SJCRH30 (cell line): Measurements from ENCODE around the gene SZRD1. TPM values are rescaled to one million over a fixed set of nuclear protein-coding genes. Genes with fewer than 3 reads are reported as not detected.

Experiments
- DNase-seq, 2 experiments: peaks; one replicate each; pipeline ENCODE4 v3.0.0-alpha.2; 2015 to 2020
- H3K27ac ChIP-seq: fragments of 250-450 bp; sonication (Bioruptor Pico); 2 replicates; pipeline ENCODE4 v1.5.1; 2020; ENCODE audit warnings: mild to moderate bottlenecking, moderate library complexity
- H3K27me3 ChIP-seq: fragments of 250-450 bp; sonication (Bioruptor Pico); 2 replicates; pipeline ENCODE4 v1.5.1; 2020; ENCODE audit warnings: mild to moderate bottlenecking, moderate library complexity
- H3K36me3 ChIP-seq: fragments of 250-450 bp; sonication (Bioruptor Pico); 2 replicates; pipeline ENCODE4 v1.5.1; 2020; ENCODE audit warnings: mild to moderate bottlenecking, moderate library complexity
- H3K4me1 ChIP-seq: fragments of 250-450 bp; sonication (Bioruptor Pico); 2 replicates; pipeline ENCODE4 v1.5.1; 2020; ENCODE audit warnings: mild to moderate bottlenecking, moderate library complexity
- H3K4me3 ChIP-seq: fragments of 250-450 bp; sonication (Bioruptor Pico); 2 replicates; pipeline ENCODE4 v1.5.1; 2020; ENCODE audit warnings: mild to moderate bottlenecking, moderate library complexity
- H3K9me3 ChIP-seq: fragments of 250-450 bp; sonication (Bioruptor Pico); replicated peaks from 2 replicates; pipeline ENCODE4 v1.5.1; 2020; ENCODE audit warnings: mild to moderate bottlenecking, moderate library complexity
- total RNA-seq: library from RNA; depleted of rRNA; stranded (reverse); fragments of >200 nt; shearing (Covaris generic); gene quantifications from 2 replicates; pipeline ENCODE4 v1.2.3, GENCODE V29; 2014

SZRD1 gene
- total RNA-seq, 1 experiment from 2014 or later = 115 TPM

DNA sequence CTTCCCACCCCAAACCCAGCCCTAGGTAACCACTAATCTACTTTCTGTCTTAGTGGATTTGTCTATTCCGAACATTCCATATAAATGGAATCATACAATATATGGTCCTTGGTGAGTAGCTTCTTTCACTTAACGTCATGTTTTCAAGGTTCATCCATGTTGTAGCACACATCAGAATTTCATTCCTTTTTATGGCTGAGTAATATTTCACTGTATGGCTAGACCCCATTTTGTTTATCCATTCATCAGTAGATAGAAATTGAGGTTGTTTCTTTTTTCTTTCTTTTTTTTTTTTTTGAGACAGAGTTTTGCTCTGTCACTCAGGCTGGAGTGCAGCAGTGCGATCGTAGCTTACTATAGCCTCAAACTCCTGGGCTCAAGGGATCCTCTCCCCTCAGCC lies 67.0 kb downstream of the SZRD1 start:
- Histone ChIP-seq H3K4me1 (no peaks in the 10 kb centered on the region), H3K9me3 (no peaks in the 10 kb centered on the region), H3K27ac (no peak overlapping the region)

DNA sequence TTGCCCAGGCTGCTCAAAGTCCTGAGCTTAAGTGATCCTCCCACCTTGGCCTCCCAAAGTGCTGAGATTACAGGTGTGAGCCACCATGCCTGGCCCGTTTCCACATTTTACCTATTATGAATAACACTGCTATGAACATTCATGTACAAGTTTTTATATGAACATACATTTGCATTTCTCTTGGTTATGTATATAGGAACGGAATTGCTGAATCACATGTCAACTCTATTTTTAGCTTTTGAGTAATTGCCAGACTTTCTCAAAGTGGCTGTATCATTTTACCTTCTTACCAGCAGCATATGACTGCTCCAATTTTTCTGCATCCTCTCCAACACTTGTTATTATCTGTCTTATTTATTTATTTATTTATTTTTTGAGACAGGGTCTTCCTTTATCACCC lies 67.5 kb downstream of the SZRD1 start:
- no peak overlapping the region for H3K4me3 ChIP-seq
- no peak for DNase-seq
- H3K27me3 ChIP-seq = no peaks in the 10 kb centered on the region
- no peak overlapping the region for H3K27ac ChIP-seq
- H3K9me3 ChIP-seq = no peaks in the 10 kb centered on the region
- no peaks in the 10 kb centered on the region for H3K4me1 ChIP-seq
- no peaks in the 10 kb centered on the region for H3K36me3 ChIP-seq

More for the DNA sequence above, 67.0 kb downstream of the SZRD1 start:
- no peak for DNase-seq
- Histone ChIP-seq H3K36me3 (no peaks in the 10 kb centered on the region), H3K4me3 (no peak overlapping the region), H3K27me3 (no peaks in the 10 kb centered on the region)

DNA sequence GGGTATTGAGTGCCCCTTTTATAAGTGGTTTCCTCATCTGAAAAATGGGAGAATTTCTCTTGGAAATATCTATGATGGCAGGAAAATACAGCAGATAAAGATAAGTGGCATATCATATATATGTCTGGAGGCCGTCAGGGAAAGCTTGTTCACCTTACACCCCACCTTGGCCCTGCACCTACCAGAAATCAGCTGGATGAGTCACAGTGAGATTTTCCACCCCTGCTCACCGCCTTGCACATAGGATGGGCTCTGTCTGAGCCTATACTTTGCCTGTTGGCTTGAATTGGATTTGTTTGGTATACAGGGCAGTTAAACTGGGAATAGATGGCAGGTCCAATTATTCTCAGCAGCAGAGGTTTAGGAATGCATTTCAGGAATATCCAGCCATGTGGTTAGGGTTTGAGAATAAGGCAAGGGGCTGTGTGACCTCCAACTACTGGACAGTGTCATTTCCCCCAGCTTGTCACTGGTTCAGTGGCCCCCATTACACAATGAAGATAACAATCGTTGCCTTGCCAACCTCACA lies 70.0 kb downstream of the SZRD1 start, which contains the start of gene SPATA21:
Gene SPATA21 (minus strand): TSS at position 479 of the 529 bp plus-strand sequence. CDS start 6,053 bp downstream, outside the sequence.
- H3K36me3 ChIP-seq = no peaks in the 10 kb centered on the region
- H3K4me3 ChIP-seq = no peak within 1 kb of the TSS
- H3K27ac ChIP-seq = no peak within 1 kb of the TSS
- DNase-seq = no peak
- H3K27me3 ChIP-seq = no peaks in the 10 kb centered on the region
- no peaks in the 10 kb centered on the region for H3K4me1 ChIP-seq
- H3K9me3 ChIP-seq = no peaks in the 10 kb centered on the region

DNA sequence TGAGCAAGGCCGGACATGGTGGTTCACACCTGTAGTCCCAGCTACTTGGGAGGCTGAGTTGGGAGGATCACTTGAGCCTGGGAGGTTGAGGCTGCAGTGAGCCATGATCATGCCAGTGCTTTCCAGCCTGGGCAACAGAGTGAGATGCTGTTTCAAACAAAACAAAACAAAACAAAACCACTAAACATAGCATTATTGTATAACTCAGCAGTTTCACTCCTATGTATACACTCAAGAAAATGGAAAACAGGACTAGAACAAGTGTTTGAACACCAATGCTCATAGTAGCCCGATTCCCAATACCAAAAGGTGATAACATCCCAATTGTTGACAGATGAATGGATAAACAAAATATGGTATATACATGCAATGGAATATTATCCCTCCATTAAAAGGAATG lies 71.5 kb downstream of the SZRD1 start:
- Histone ChIP-seq H3K27ac (no peak overlapping the region), H3K36me3 (no peaks in the 10 kb centered on the region; the same call in 1 of the 2 replicates), H3K4me1 (no peaks in the 10 kb centered on the region), H3K27me3 (no peaks in the 10 kb centered on the region), H3K9me3 (no peaks in the 10 kb centered on the region), H3K4me3 (no peak overlapping the region)
- DNase-seq = no peak

DNA sequence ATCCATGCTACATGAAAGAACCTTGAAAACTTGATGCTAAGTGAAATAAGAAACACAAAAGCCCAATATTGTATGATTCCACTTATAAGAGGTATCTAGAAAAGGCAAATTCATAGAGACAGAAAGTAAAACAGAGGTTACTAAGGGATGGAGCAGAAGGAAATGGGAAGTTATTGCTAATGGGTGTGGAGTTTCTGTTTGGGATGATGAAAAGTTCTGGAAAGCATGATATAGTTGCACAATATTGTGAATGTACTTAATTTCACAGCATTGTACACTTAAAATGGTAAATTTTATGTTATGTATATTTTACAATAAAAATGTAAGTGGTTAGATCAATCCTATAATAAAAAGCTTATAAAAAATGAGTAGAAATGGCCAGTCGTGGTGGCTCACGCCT lies 71.9 kb downstream of the SZRD1 start:
- Histone ChIP-seq H3K9me3 (no peaks in the 10 kb centered on the region), H3K4me3 (no peak overlapping the region), H3K27ac (no peak overlapping the region), H3K27me3 (no peaks in the 10 kb centered on the region), H3K36me3 (no peaks in the 10 kb centered on the region; the same call in 1 of the 2 replicates), H3K4me1 (no peaks in the 10 kb centered on the region)
- DNase-seq = no peak

DNA sequence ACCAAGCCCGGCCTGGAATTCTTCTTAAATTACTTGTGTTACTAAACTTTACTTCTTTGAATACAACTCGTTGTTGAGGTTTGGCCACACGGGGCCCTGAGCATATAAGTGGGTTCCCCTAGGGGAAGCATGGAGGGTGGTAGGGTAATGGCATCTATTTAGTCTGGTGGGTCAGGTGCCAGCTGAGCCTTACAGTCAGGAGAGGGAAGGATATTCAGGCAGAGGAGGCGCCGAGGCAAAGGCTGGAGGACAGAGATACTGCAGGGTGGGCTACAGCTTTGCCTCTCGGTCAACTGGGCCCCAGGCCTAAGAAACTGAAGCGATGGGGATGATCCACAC lies 73.1 kb downstream of the SZRD1 start:
- DNase-seq = no peak
- no peaks in the 10 kb centered on the region for H3K27me3 ChIP-seq
- no peaks in the 10 kb centered on the region for H3K4me1 ChIP-seq
- H3K36me3 ChIP-seq = no peaks in the 10 kb centered on the region; the same call in 1 of the 2 replicates
- peak overlapping the region; percentile 92 for H3K4me3 ChIP-seq
- peak overlapping the region; percentile 41; the same call in 1 of the 2 replicates for H3K27ac ChIP-seq
- no peaks in the 10 kb centered on the region for H3K9me3 ChIP-seq

DNA sequence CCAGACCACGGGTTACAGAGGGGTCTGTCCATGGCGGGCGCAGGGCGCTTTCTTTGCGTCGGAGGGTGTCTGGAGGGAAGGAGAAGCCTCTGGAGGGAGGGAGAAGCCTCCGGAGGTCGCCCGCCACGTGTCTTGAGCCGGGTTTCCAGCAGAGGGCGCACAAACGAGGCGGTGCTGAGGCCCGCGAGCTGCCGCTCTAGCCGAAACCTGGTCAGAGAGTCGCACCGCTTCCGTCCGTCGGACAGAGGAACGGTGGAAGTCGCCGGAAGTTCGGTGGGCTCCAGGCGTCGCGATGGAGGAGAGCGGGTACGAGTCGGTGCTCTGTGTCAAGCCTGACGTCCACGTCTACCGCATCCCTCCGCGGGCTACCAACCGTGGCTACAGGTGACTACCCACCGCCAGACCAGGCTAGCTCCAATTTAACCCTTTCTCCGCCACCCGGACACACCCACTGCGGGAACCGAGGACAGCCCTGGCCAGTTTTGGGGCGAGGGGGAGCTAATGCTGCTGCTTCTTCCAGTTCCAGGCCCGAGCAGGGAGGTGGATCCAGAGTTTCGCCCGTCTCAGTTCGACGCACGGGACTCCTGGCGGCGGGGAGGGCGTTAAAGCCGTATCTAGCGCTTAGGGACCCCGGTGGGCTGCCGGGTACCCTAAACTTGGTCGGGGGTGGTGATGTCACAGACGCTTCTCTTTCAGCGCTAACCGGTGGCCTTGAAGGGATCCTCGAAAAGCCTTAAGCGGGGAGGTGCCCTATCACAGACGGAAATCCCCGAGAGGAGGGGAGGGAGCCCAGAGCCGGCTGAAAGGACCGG lies 73.6 kb downstream of the SZRD1 start, which contains the start of gene NECAP2:
Gene NECAP2 (plus strand): TSS at position 255 of the 812 bp plus-strand sequence. CDS start 38 bp downstream, at position 293.
- peak within 1 kb of the TSS; percentile 41 for H3K27ac ChIP-seq
- DNase-seq = peak; percentile 96 to 97
- no peaks in the 10 kb centered on the region for H3K27me3 ChIP-seq
- no peaks in the 10 kb centered on the region; the same call in 1 of the 2 replicates for H3K36me3 ChIP-seq
- no peaks in the 10 kb centered on the region for H3K4me1 ChIP-seq
- no peaks in the 10 kb centered on the region for H3K9me3 ChIP-seq
- H3K4me3 ChIP-seq = peak within 1 kb of the TSS; percentile 92

DNA sequence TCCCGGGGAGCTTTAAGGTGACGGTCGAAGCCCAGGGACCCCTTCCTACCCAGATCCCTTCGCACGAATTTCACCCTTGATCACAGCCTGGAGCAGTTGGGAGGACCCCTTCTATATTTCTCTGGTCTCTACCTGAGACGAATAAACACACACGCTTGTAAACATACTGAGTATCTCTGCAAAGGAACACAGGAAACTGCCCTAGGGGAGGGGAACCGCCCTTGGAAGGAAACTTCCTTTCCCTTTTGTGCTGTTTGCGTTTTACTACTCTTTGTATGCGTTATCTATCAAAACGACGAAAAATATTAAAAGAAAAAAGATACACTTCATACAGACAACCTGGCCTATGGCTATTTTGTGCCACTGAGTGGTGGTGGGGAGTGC lies 74.2 kb downstream of the SZRD1 start:
- H3K27ac ChIP-seq = peak overlapping the region; percentile 41
- H3K4me1 ChIP-seq = no peaks in the 10 kb centered on the region
- no peak for DNase-seq
- H3K4me3 ChIP-seq = peak overlapping the region; percentile 92
- H3K27me3 ChIP-seq = no peaks in the 10 kb centered on the region
- H3K36me3 ChIP-seq = no peaks in the 10 kb centered on the region; the same call in 1 of the 2 replicates
- no peaks in the 10 kb centered on the region for H3K9me3 ChIP-seq

DNA sequence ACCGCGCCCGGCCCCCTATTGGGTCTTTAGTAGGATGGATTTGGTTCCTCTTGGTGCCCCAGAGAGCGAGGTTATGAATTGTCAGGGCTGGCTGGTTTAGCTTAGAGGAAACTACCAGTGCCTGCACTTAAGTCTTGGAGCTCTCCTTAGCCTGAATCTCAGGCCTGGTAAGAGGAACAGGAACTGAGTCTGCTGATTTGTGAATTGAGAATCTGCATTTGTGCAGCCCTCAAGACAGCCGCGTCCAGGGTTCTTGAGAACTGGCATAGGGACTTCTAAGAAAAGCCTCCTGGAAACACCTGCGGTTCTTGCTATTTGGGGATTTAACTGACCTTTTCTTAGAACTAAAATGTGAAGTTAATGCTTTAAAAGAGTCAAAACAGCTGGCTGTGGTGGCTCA lies 75.2 kb downstream of the SZRD1 start:
- Histone ChIP-seq H3K27ac (no peak overlapping the region), H3K9me3 (no peaks in the 10 kb centered on the region), H3K36me3 (no peaks in the 10 kb centered on the region; the same call in none of the 2 replicates), H3K4me3 (no peak overlapping the region), H3K27me3 (no peaks in the 10 kb centered on the region), H3K4me1 (no peaks in the 10 kb centered on the region)
- DNase-seq = no peak

DNA sequence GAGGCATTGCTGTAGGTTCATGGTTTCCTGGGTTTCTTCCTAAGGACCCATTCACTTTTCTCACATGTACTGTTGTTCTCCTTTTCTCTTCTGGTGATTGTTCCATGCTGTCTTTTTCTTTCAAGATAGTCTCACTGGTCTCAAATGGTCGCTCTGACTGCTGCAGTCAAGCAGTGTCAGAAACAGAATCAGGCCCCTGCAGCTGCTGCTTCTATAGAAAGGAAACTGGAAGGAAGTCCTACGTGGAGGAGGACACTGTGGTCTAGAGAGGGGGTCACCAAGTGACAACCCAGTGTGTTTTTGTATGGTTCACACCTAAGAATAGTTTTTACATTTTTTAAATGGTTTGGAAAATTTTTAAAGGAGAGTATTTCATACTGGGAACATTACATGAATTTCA lies 75.9 kb downstream of the SZRD1 start:
- no peaks in the 10 kb centered on the region for H3K4me1 ChIP-seq
- no peak for DNase-seq
- no peak overlapping the region for H3K27ac ChIP-seq
- no peak overlapping the region for H3K4me3 ChIP-seq
- no peaks in the 10 kb centered on the region; the same call in none of the 2 replicates for H3K36me3 ChIP-seq
- no peaks in the 10 kb centered on the region for H3K27me3 ChIP-seq
- H3K9me3 ChIP-seq = no peaks in the 10 kb centered on the region

DNA sequence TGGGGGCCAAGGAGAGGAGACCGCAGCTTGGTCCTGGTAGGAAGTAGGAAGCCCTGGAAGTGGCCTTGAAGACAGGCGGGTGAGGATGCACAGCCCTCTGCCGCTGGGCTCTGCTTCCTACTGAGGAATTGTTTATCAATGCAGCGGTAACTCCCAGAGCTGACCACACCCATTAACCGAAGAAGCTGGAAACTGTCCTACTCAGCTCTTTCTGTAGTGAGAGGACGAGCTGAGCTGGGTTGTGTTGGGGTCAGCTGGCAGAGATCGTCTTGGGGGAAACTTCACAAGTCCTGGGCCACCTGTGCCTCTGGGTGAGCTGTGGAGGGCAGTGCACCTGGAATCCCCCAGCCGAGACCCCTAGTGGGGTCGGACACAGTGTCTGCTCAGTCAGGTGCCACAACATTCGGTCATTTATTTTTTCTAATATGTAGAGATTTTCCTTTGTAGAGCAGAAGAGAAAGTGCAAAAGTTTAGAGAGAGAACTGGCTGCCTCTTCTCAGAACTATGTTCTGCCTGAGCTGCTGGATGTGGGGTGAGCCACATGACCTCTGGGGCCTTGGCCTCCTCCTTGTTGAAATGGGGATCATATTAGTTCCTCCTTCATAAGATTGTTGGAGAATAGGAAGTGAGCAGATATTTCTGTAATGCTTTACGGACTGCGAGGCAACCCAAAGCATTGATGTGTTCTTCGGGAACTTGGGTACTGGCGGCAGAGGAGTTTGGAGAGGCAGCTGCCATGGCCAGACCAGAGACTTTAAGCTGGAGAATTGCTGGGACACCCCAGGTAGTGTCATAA lies 77.1 kb downstream of the SZRD1 start:
- Histone ChIP-seq H3K27ac (no peak overlapping the region), H3K4me3 (no peak overlapping the region), H3K9me3 (no peaks in the 10 kb centered on the region), H3K4me1 (no peaks in the 10 kb centered on the region), H3K36me3 (peaks cover 9% of the 10 kb centered on the region), H3K27me3 (no peaks in the 10 kb centered on the region)
- DNase-seq = no peak

DNA sequence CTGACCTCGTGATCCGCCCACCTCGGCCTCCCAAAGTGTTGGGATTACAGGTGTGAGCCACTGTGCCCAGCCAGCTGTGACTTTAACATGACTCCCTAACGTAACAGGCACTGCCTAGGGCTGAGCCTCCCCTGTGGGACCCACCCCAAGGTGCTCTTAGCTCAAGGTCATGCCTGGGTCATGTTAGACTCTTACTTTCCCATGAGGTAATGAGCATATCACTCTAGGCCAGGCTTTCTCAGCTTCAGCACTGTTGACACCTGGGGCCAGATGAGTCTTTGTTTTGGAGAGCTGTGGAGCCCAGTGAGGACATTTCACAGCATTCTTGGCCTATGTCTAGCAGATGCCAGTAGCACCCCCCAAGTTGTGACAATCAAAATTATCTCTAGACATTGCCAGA lies 78.0 kb downstream of the SZRD1 start:
- H3K4me3 ChIP-seq = no peak overlapping the region
- H3K4me1 ChIP-seq = no peaks in the 10 kb centered on the region
- H3K27me3 ChIP-seq = no peaks in the 10 kb centered on the region
- H3K36me3 ChIP-seq = peaks cover 15% of the 10 kb centered on the region
- H3K9me3 ChIP-seq = no peaks in the 10 kb centered on the region
- DNase-seq = no peak
- no peak overlapping the region for H3K27ac ChIP-seq

DNA sequence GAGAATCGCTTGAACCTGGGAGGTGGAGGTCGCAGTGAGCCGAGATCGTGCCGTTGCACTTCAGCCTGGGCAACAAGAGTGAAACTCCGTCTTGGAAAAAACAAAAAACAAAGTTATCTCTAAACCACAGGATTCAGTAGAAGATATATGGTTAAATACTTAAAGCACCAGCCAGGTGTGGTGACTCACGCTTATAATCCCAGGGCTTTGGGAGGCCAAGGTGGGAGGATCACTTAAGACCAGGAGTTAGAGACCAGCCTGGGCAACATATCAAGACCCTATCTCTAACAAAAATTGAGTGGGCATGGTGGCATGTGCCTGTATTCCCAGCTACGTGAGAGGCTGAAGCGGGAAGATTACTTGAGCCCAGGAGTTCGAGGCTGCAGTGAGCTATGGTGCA lies 79.1 kb downstream of the SZRD1 start:
- H3K4me3 ChIP-seq = no peak overlapping the region
- H3K36me3 ChIP-seq = peaks cover 19% of the 10 kb centered on the region
- H3K4me1 ChIP-seq = no peaks in the 10 kb centered on the region
- no peak overlapping the region for H3K27ac ChIP-seq
- no peaks in the 10 kb centered on the region for H3K27me3 ChIP-seq
- H3K9me3 ChIP-seq = no peaks in the 10 kb centered on the region
- DNase-seq = no peak

DNA sequence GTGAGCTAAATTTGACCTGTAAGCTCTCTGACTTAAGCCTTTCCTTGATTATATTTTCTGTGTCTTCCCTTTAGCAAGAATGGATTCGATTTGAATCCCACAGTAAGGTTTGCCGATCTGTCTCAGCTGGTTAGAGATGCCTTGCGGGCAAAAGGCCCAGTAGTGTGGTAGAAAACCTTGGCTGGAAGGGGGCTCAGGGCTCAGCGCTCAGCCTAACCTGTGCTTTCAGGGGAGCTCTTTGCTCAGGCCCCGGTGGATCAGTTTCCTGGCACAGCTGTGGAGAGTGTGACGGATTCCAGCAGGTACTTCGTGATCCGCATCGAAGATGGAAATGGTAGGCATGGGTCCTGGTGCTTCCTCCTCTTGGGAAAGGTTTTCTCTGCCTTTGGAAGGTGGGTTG lies 80.6 kb downstream of the SZRD1 start:
- H3K27me3 ChIP-seq = no peaks in the 10 kb centered on the region
- H3K27ac ChIP-seq = no peak overlapping the region
- no peaks in the 10 kb centered on the region for H3K4me1 ChIP-seq
- H3K36me3 ChIP-seq = peaks cover 31% of the 10 kb centered on the region
- H3K9me3 ChIP-seq = no peaks in the 10 kb centered on the region
- DNase-seq = no peak
- no peak overlapping the region for H3K4me3 ChIP-seq
